HG02981 (cell line): Measurements from ENCODE around the gene NDUFA3.
"Not testable (repeated sequence)": the region's sequence is repeated elsewhere in the genome, so short reads cannot be mapped to it uniquely, and the experiment has no call there.

Experiments used
- ATAC-seq: cut with Tn5 transposase; IDR thresholded peaks from one replicate; pipeline ENCODE4 v1.9.1; 2021; ENCODE audit warnings: mild to moderate bottlenecking, moderate library complexity; ENCODE audit not compliant: unreplicated experiment

NDUFA3 gene

GRCh38 chr19:54102421-54103169 is at the start of gene NDUFA3:
TSS of gene NDUFA3 (plus strand) at chr19:54102855. CDS start at chr19:54102879, 24 bp downstream.
- ATAC-seq = peak; percentile 90

GRCh38 chr19:54062643-54063042 is 40.0 kb upstream of the NDUFA3 start:
- ATAC-seq = no peak

GRCh38 chr19:54063350-54064116 is 39.1 kb upstream of the NDUFA3 start, which contains the start of gene VSTM1:
TSS of gene VSTM1 (minus strand) at chr19:54063897. CDS start at chr19:54063777, 120 bp downstream.
- no peak for ATAC-seq

DNA sequence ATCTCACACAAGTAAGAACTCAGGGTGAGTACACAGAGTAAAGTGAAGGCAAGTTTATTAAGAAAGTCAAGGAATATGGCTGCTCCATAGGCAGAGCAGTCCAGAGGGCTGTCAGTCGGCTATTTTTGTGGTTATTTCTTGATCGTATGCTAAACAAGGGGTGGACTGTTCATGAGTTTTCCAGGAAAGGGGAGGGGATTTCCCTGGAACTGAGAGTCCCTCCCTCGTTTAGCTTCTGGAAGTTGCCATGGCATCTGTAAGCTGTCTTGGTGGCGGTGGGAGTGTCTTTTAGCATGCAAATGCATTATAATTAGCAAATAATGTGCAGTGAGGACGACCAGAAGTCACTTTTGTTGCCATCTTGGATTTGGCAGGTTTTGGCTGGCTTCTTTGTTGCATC is 33.2 kb upstream of the NDUFA3 start:
- no peak for ATAC-seq

- no peak for ATAC-seq
These were observed 28.8 kb upstream of the NDUFA3 start for GRCh38 chr19:54073829-54074228.

- no peak for ATAC-seq
These were observed 27.8 kb upstream of the NDUFA3 start for GRCh38 chr19:54074851-54075250.

DNA sequence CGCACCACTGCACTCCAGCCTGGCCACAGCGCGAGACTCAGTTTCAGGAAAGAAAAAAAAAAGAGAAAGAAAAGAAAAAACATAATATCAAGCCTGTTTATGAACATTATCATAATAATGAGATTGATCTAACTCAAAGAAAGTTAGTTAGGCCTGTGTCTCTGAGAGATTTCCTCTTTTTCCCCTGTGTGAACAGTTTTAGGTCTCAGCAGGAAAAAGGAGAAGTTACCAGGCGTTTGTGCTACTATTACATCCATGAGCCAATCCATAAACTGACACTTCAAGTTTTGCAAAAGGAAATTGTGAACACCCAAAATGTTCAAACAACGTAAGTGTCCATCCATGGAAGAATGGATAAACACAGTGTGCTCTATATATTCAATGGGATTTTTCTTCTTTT is 25.3 kb upstream of the NDUFA3 start:
- no peak for ATAC-seq

GRCh38 chr19:54081032-54081431 is 21.6 kb upstream of the NDUFA3 start, which contains the start of gene TARM1:
TSS of gene TARM1 (minus strand) at chr19:54081365. CDS start at chr19:54081340, 25 bp downstream.
- no peak for ATAC-seq

- no peak for ATAC-seq
These were observed 18.2 kb upstream of the NDUFA3 start for GRCh38 chr19:54084410-54084809.

DNA sequence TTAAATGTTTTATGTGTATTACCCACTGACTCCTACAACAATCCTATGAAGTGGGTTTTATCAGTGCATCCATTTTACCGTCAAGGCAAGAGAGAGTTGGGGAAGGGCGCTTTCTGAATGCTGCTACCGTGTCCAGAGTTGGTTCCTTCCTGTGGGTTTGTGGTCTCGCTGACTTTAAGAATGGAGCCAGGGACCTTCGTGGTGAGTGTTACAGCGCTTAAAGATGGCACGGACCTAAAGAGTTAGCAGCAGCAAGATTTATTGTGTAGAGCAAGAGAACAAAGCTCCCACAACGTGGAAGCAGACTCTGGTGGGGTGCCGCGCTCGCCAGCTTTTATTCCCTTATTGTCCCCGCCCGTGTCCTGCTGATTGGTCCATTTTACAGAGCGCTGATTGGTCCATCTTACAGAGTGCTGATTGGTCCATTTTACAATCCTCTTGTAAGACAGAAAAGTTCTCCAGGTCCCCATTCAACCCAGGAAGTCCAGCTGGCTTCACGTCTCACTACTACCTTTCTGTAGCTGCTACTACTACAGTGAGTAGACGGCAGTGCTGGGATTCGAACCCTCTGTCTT is 8.1 kb upstream of the NDUFA3 start:
- no peak for ATAC-seq

GRCh38 chr19:54095136-54095858 is 7.4 kb upstream of the NDUFA3 start:
- no peak for ATAC-seq

GRCh38 chr19:54095859-54096616 is 6.6 kb upstream of the NDUFA3 start:
- not testable (repeated sequence) for ATAC-seq

DNA sequence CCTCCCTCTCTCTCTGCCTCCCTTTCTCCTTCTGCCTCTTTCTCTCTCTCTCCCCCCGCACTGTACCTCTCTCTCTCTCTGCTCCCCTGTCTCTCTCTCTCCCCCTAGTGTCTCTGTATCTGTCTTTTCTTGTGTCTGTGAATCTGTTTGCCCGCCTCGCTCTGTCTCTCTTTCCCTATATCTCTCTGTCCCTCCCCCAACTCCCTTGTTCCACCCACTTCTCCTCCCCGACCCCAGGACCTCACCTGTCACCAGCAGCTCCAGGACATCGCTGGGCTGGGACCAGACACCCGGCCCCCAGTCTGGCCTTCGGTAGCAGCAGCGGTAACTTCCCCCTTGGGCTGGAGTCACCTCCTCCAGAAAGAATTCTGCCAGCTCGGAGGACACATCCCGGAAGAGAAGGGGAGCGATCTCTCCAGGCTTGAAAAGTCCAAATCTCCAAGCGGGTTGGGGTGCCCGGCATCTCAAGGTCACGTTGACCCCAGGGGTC is 6.0 kb upstream of the NDUFA3 start:
- ATAC-seq = no peak

DNA sequence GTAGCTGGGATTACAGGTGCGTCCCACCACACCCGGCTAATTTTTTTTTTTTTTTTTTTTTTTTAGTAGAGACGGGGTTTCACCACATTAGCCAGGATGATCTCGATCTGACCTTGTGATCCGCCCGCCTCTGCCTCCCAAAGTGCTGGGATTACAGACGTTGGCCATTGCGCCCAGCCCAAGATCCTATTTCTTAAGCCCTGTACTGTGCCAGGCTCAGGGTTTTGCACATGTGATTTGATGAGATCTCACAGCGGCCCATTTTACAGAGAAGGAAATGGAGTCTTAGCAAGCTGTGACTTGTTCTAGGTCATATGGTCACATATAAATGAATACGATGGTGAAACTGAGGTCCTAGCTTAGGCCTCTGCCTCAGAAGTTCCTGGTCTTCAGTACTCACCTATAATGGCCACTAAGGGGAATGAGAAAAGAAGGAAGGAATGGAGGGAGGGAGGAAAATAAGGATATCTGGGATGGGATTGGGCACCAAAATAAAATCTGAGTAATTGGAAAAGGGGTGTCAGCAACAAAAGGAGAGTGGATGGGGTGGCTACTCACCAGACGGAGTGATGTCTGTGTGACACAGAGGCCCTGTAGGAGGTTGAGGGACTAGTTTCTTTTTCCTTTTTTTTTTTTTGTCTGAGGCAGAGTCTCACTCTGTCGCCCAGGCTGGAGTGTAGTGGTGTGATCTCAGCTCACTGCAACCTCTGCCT is 3.3 kb upstream of the NDUFA3 start:
- ATAC-seq = no peak

GRCh38 chr19:54099903-54100255 is 2.8 kb upstream of the NDUFA3 start:
- not testable (repeated sequence) for ATAC-seq

DNA sequence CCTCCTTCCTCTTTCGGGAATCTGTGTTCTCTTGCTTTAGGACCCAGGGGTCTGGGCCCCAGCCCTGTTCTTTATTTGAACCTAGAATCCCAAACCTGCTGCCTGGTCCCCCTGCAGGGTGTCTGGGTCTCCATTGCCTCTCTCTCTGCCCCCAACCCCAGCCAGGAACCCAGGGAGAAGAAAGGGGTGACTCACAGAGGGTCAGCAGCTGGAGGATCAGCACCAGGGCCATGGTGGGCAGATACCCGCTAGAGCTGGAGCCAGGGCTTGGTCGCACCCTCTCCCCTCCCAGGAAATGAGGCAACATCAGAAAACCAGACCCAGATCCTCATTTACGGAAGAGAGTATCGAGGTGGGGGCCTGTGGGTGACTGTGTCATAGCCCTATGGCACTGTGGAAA is 2.1 kb upstream of the NDUFA3 start, which contains the start of gene OSCAR:
OSCAR (minus strand) TSS at position 243 of the 400 bp plus-strand sequence; CDS start at position 232, 11 bp downstream.
- no peak for ATAC-seq

DNA sequence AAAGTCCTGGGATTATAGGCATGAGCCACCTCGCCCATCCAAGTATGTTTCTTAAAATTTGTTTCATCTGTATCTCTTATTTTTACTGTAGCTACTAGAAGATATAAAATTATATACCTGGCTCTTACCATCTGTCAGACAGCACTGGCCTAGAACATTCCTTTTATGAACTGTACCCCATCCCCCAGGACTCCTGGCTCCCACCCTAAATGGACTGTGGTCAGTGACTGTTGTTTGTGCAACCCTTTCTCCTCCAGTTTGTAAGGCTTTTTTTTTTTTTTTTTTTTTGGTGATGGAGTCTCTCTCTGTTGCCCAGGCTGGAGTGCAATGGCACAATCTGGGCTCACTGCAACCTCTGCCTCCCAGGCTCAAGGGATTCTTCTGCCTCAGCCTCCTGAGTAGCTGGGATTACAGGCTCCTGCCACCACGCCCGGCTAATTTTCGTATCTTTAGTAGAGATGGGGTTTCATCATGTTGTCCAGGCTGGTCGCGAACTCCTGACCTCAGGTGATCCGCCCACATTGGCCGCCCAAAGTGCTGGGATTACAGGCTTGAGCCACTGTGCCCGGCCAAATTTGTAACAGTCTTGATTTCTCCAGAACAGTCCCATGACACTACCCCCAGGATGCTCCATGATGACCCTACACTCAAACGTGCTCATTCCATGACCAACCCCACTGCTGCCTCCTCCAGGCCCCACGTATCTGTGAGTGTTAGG is 2.5 kb downstream of the NDUFA3 start:
- ATAC-seq = no peak

- no peak for ATAC-seq
These were observed 3.1 kb downstream of the NDUFA3 start for GRCh38 chr19:54105796-54106195.

- no peak for ATAC-seq
These were observed 4.1 kb downstream of the NDUFA3 start for GRCh38 chr19:54106716-54107115.
